ENCODE data around the gene WDPCP. TPM values are rescaled to one million over a fixed set of nuclear protein-coding genes. Genes with fewer than 3 reads are reported as not detected.

The WDPCP gene
- total and polyA plus RNA-seq, 2 of the 13 experiments (the other 11 are each of a cell fraction or from before 2014, with no cell fraction given) = 2.9 to 5.2 TPM

GRCh38 chr2:63588385-63589147 is at the start of gene WDPCP, which contains the start of gene MDH1 (continued):
- TF ChIP-seq ZNF33B (CRISPR knock-in tag; IDR thresholded peaks at IDR 0.05) (no peak; the same call in 1 of the 2 replicates), GLMP (CRISPR knock-in tag; IDR thresholded peaks at IDR 0.05; ENCODE audit: borderline replicate concordance) (no peak), BRF2 (CRISPR knock-in tag; IDR thresholded peaks at IDR 0.05) (peak; percentile 69; the same call in 1 of the 2 replicates), SSRP1 (CRISPR knock-in tag; IDR thresholded peaks at IDR 0.05) (0 out of 2 replicates have a peak, but pooled peaks have one; percentile 59), AHR (CRISPR knock-in tag; IDR thresholded peaks at IDR 0.05) (peak; percentile 84), SMYD3 (CRISPR knock-in tag; IDR thresholded peaks at IDR 0.05) (peak; percentile 79; the same call in 1 of the 2 replicates), LCORL (IDR thresholded peaks at IDR 0.05) (peak; percentile 93), LCORL (CRISPR knock-in tag; IDR thresholded peaks at IDR 0.05) (peak; percentile 84), MNT (IDR thresholded peaks at IDR 0.05) (peak; percentile 64), ARNTL (CRISPR knock-in tag; IDR thresholded peaks at IDR 0.05) (peak; percentile 17; the same call in 1 of the 2 replicates), ZNF879 (CRISPR knock-in tag; IDR thresholded peaks at IDR 0.05) (peak; percentile 21; the same call in 1 of the 2 replicates), ELF4 (CRISPR knock-in tag; IDR thresholded peaks at IDR 0.05; ENCODE audit: borderline replicate concordance) (peak; percentile 84), THAP11 (CRISPR knock-in tag; IDR thresholded peaks at IDR 0.05) (peak; percentile 100), POLR2AphosphoS5 (IDR thresholded peaks at IDR 0.05; ENCODE audit: low read depth, low read length) (peak; percentile 98), SYNCRIP (IDR thresholded peaks at IDR 0.05; ENCODE audit: insufficient read depth, low read depth, low read length) (no peak), KLF16 (CRISPR knock-in tag; IDR thresholded peaks at IDR 0.05) (peak in 1 of 2 experiments; percentile 86; a peak in 2 of 4 replicates), HNF1A (IDR thresholded peaks at IDR 0.05; ENCODE audit: low read depth) (peak; percentile 54; the same call in 1 of the 2 replicates), HNF1A (CRISPR knock-in tag; IDR thresholded peaks at IDR 0.05; ENCODE audit: borderline replicate concordance) (peak; percentile 31; the same call in 1 of the 2 replicates), POLR2G (IDR thresholded peaks at IDR 0.05; ENCODE audit: low read depth, low read length) (peak; percentile 98), TCF7L2 (IDR thresholded peaks at IDR 0.05; ENCODE audit: low read depth, low read length) (no peak), RFX1 (IDR thresholded peaks at IDR 0.05) (peak; percentile 88), GABPA (IDR thresholded peaks at IDR 0.05; ENCODE audit: low read depth, low read length) (peak; percentile 62), GABPA (CRISPR knock-in tag; IDR thresholded peaks at IDR 0.05; ENCODE audit: low read depth) (peak; percentile 89)

Data from HepG2 (cell line).